ENCODE measurements around the gene FAM20C.

FAM20C gene

GRCh38 chr7:159370-160270, 32.8 kb upstream of the FAM20C start:
- H3K4me3 ChIP-seq (ENCODE audit: low read depth, low read length), result no peak overlapping the region
- no peak for DNase-seq (ENCODE audit: low read depth)
- TF ChIP-seq CTCF (IDR thresholded peaks at IDR 0.05; ENCODE audit: control insufficient read depth, extremely low read depth, insufficient read depth), result no peak

- DNase-seq (ENCODE audit: low read depth), result no peak
- TF ChIP-seq CTCF (IDR thresholded peaks at IDR 0.05; ENCODE audit: control insufficient read depth, extremely low read depth, insufficient read depth), result no peak
- H3K4me3 ChIP-seq (ENCODE audit: low read depth, low read length), result no peak overlapping the region
Observed at GRCh38 chr7:160958-161725, 31.2 kb upstream of the FAM20C start.

GRCh38 chr7:162632-163297, 29.6 kb upstream of the FAM20C start:
- TF ChIP-seq CTCF (IDR thresholded peaks at IDR 0.05; ENCODE audit: control insufficient read depth, extremely low read depth, insufficient read depth), result no peak
- DNase-seq (ENCODE audit: low read depth), result no peak
- no peak overlapping the region for H3K4me3 ChIP-seq (ENCODE audit: low read depth, low read length)

- no peak for TF ChIP-seq CTCF (IDR thresholded peaks at IDR 0.05; ENCODE audit: control insufficient read depth, extremely low read depth, insufficient read depth)
- no peak overlapping the region for H3K4me3 ChIP-seq (ENCODE audit: low read depth, low read length)
Observed at GRCh38 chr7:163298-163695, 29.1 kb upstream of the FAM20C start.

GRCh38 chr7:163971-164881, 28.1 kb upstream of the FAM20C start:
- no peak for DNase-seq (ENCODE audit: low read depth)
- TF ChIP-seq CTCF (IDR thresholded peaks at IDR 0.05; ENCODE audit: control insufficient read depth, extremely low read depth, insufficient read depth), result no peak
- no peak overlapping the region for H3K4me3 ChIP-seq (ENCODE audit: low read depth, low read length)

More at GRCh38 chr7:163298-163695, 29.1 kb upstream of the FAM20C start:
- no peak for DNase-seq (ENCODE audit: low read depth)

All from LNCaP clone FGC (cell line).